HEK293 (cell line): ENCODE results near the gene TUT4.

Experiments
- CTCF ChIP-seq: fragments of 450-650 bp; formaldehyde crosslinking; IDR thresholded peaks from 2 replicates; pipeline ENCODE4 v1.5.1; 2016; ENCODE audit warnings: missing biosample characterization, missing genetic modification characterization
- PATZ1 ChIP-seq: fragments of 450-650 bp; formaldehyde crosslinking; IDR thresholded peaks from 2 replicates; pipeline ENCODE4 v1.5.1; 2016; ENCODE audit warnings: missing biosample characterization, missing genetic modification characterization
- ZNF274 ChIP-seq, 2 experiments: fragments of 200-500 bp in 1 of 2; fragments of 450-650 bp in 1 of 2; sonication (Bioruptor generic) in 1 of 2; formaldehyde crosslinking in 1 of 2; IDR thresholded peaks; 2 replicates each; pipeline versions ENCODE4 v1.5.1 to v1.6.1; 2014 to 2016; ENCODE audit warnings: borderline replicate concordance in 1 of 2, inconsistent platforms in 1 of 2, low read length in 1 of 2, missing biosample characterization in 1 of 2, missing genetic modification characterization in 1 of 2
- ZNF391 ChIP-seq: fragments of 450-650 bp; formaldehyde crosslinking; IDR thresholded peaks from 2 replicates; pipeline ENCODE4 v1.5.1; 2016; ENCODE audit warnings: low read depth, missing biosample characterization, missing genetic modification characterization, borderline replicate concordance
- ZNF530 ChIP-seq: fragments of 450-650 bp; formaldehyde crosslinking; IDR thresholded peaks from 2 replicates; pipeline ENCODE4 v1.5.1; 2016; ENCODE audit warnings: low read depth, missing biosample characterization, missing genetic modification characterization
- TF ChIP-seq, protein P1 (sequence below): fragments of 450-650 bp; formaldehyde crosslinking; IDR thresholded peaks from 2 replicates; pipeline ENCODE4 v1.5.1; 2016; ENCODE audit warnings: missing biosample characterization, missing genetic modification characterization

DNA sequence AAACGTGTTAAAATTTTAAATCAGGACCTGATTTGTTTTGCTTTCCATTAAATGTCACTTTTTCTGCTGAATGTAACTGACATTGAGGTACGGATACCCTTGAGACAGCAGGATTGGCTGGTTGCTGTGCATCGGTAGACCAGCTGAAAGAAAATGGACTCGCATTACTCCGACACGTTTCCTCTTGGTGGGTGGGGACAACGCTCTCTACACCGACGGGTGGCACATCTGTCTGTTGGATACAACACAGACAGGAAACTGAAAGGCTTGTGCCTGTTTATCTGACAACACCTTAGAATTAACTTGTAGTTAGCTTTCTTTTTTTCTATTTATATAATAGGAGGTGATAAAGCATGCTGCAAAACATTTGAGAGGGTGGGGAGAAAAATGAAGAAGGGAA is 129.1 kb downstream of the TUT4 start:
- TF ChIP-seq CTCF (tag by site-specific recombination) (no peak), ZNF274 (IDR thresholded peaks at IDR 0.05; ENCODE audit: low read length) (no peak), ZNF274 (tag by site-specific recombination; IDR thresholded peaks at IDR 0.05; ENCODE audit: borderline replicate concordance) (no peak), ZNF391 (no peak), ZNF530 (no peak), PATZ1 (no peak)
- TF ChIP-seq, protein P1, sequence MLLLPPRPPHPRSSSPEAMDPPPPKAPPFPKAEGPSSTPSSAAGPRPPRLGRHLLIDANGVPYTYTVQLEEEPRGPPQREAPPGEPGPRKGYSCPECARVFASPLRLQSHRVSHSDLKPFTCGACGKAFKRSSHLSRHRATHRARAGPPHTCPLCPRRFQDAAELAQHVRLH (tag by site-specific recombination), result no peak
